ENCODE results near the gene TNRC6C. TPM values are rescaled to one million over a fixed set of nuclear protein-coding genes. Genes with fewer than 3 reads are reported as not detected.

Gene TNRC6C
- total RNA-seq, 6 experiments from 2014 or later = 6.3 to 9.0 (median 7.5) TPM

DNA sequence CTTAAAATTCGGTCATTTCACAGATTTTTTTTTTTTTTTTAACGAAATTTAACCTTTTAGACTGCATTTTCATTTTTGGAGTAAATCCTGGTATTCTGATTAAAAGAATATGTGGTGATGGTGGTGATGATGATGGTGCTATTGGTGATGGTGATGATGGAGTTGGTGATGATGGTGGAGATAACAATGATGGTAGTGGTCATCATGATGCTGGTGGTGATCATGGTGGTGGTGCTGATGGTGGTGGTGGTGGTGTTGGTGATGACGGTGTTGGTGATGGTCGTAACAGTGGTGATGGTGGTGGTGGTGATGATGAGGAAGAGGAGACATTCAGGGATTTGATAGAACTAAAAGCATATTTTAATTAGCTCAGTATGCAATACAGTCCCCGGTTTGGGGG is 84.0 kb downstream of the TNRC6C start:
- Mint-ChIP-seq H3K36me3 (ENCODE audit: low read depth) (peaks cover 32% of the 10 kb centered on the region), H3K27me3 (ENCODE audit: insufficient read depth) (no peaks in the 10 kb centered on the region; the same call in 1 of the 2 replicates), H3K9me3 (no peaks in the 10 kb centered on the region; the same call in none of the 2 replicates), H3K27ac (no peak overlapping the region), H3K4me3 (peak overlapping the region; percentile 1; the same call in 1 of the 2 replicates), H3K4me1 (ENCODE audit: low read depth) (peaks cover 45% of the 10 kb centered on the region)
- TF ChIP-seq, protein P1, sequence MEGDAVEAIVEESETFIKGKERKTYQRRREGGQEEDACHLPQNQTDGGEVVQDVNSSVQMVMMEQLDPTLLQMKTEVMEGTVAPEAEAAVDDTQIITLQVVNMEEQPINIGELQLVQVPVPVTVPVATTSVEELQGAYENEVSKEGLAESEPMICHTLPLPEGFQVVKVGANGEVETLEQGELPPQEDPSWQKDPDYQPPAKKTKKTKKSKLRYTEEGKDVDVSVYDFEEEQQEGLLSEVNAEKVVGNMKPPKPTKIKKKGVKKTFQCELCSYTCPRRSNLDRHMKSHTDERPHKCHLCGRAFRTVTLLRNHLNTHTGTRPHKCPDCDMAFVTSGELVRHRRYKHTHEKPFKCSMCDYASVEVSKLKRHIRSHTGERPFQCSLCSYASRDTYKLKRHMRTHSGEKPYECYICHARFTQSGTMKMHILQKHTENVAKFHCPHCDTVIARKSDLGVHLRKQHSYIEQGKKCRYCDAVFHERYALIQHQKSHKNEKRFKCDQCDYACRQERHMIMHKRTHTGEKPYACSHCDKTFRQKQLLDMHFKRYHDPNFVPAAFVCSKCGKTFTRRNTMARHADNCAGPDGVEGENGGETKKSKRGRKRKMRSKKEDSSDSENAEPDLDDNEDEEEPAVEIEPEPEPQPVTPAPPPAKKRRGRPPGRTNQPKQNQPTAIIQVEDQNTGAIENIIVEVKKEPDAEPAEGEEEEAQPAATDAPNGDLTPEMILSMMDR (IDR thresholded peaks at IDR 0.05) = no peak
- no peak for DNase-seq

DNA sequence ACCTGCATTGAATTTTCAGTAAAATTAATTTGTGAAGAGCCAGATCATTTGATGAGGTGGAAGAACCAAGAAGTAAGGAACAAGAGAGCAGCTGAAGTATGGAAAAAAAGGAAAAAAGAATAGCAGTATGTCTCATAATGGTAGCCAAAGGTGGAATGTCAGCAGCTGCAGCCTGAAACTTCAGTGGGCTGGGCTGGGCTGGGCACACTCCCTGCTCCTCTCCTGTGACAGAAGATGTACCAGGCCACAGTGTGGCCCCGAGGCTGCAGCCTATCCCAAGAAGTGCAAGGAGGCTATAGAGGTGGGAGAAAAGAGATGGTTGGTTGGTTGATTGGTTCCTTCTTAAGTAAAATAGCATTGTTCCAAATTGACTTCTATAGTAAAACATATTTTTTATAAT is 84.5 kb downstream of the TNRC6C start:
- peaks cover 45% of the 10 kb centered on the region for H3K4me1 Mint-ChIP-seq (ENCODE audit: low read depth)
- no peak for DNase-seq
- H3K4me3 Mint-ChIP-seq = no peak overlapping the region
- no peaks in the 10 kb centered on the region; the same call in none of the 2 replicates for H3K9me3 Mint-ChIP-seq
- H3K36me3 Mint-ChIP-seq (ENCODE audit: low read depth) = peaks cover 29% of the 10 kb centered on the region
- no peak overlapping the region for H3K27ac Mint-ChIP-seq
- TF ChIP-seq, protein P1 (IDR thresholded peaks at IDR 0.05) = no peak
- no peaks in the 10 kb centered on the region; the same call in 1 of the 2 replicates for H3K27me3 Mint-ChIP-seq (ENCODE audit: insufficient read depth)

DNA sequence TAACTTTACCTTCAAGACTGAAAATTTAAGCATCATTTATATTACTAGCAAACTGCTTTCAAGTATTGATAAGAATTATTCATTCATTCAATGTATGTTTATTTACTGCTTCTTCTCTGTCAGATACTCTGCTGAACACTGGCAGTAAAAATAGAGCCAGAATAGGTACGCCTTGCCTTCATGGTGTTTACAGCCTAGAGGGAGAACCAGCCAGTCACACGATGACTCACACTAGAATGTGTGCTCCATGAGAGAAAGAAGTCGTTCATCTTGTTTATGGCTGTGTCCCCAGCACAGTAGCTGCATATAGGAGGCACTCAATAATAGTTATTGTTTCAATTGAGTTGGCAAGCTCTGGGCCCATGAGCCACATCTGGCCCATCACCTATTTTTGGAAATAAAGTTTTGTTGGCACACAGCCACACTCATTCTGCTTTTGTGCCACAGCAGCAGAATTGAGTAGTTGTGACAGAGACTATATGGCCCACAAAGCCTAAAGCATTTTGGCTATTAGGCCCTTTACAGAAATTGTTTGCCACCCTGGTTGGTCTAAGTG is 85.9 kb downstream of the TNRC6C start:
- DNase-seq = no peak
- Mint-ChIP-seq H3K36me3 (ENCODE audit: low read depth) (peaks cover 33% of the 10 kb centered on the region), H3K4me1 (ENCODE audit: low read depth) (peaks cover 45% of the 10 kb centered on the region), H3K4me3 (no peak overlapping the region), H3K27ac (no peak overlapping the region), H3K9me3 (no peaks in the 10 kb centered on the region; the same call in none of the 2 replicates), H3K27me3 (ENCODE audit: insufficient read depth) (no peaks in the 10 kb centered on the region; the same call in 1 of the 2 replicates)
- TF ChIP-seq, protein P1 (IDR thresholded peaks at IDR 0.05) = no peak

DNA sequence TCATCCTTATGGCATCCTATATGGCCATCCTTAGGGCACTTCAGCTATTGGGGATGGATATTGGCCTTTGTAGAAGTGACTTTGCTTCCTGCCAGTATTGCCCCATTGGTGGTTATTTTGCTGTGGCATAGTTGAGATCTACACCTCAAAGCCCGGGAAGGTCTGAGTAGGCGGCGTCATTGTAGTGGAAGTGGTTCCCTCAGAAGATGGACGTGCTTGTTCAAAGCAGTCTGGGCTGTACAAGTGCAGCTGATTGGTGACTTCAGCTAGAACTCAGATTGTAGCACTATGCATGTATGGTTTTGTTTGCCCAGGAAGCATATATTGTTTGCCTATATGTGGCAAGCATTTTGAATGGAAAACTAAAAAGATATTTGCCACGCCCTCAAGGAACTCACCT is 86.8 kb downstream of the TNRC6C start:
- no peak for DNase-seq
- Mint-ChIP-seq H3K4me1 (ENCODE audit: low read depth) (peaks cover 36% of the 10 kb centered on the region), H3K27me3 (ENCODE audit: insufficient read depth) (no peaks in the 10 kb centered on the region; the same call in 1 of the 2 replicates), H3K4me3 (no peak overlapping the region), H3K36me3 (ENCODE audit: low read depth) (peaks cover 43% of the 10 kb centered on the region), H3K9me3 (no peaks in the 10 kb centered on the region; the same call in none of the 2 replicates), H3K27ac (no peak overlapping the region)
- TF ChIP-seq, protein P1 (IDR thresholded peaks at IDR 0.05) = no peak

DNA sequence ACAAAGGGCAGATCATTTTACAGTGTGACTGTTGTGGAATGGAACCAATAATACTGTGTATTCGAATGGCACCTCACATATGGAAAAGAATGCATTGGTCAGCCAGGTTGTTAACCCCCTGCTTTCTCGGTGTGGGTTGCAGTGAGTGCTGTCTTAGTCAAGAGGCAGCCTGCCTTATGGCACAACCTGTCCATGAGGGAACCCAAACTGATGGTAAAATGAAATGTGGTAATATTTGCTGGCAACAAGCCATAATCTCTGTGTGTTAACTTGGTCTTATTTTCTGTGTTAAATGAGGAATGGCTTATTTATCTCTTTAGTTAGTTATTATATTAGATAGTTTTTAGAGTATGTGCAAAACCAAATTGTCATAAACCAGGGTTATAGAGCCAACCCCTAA is 88.4 kb downstream of the TNRC6C start:
- H3K27me3 Mint-ChIP-seq (ENCODE audit: insufficient read depth) = no peaks in the 10 kb centered on the region; the same call in 1 of the 2 replicates

More for the DNA sequence above, 88.4 kb downstream of the TNRC6C start:
- H3K9me3 Mint-ChIP-seq = no peaks in the 10 kb centered on the region; the same call in none of the 2 replicates
- TF ChIP-seq, protein P1 (IDR thresholded peaks at IDR 0.05) = no peak
- H3K4me3 Mint-ChIP-seq = no peak overlapping the region
- peaks cover 25% of the 10 kb centered on the region for H3K4me1 Mint-ChIP-seq (ENCODE audit: low read depth)
- H3K27ac Mint-ChIP-seq = no peak overlapping the region
- peaks cover 54% of the 10 kb centered on the region for H3K36me3 Mint-ChIP-seq (ENCODE audit: low read depth)
- no peak for DNase-seq
